DMS153 treated with DMSO at 0.1 percent for 48 hours (cell line): ENCODE results near the gene TNIK.
"Not testable (repeated sequence)": the region's sequence is repeated elsewhere in the genome, so short reads cannot be mapped to it uniquely, and the experiment has no call there.

ENCODE experiments used
- DNase-seq: peaks from one replicate; lab custom pipeline; 2025; ENCODE audit not compliant: unreplicated experiment; lab: John Stamatoyannopoulos, UW

Gene TNIK

DNA sequence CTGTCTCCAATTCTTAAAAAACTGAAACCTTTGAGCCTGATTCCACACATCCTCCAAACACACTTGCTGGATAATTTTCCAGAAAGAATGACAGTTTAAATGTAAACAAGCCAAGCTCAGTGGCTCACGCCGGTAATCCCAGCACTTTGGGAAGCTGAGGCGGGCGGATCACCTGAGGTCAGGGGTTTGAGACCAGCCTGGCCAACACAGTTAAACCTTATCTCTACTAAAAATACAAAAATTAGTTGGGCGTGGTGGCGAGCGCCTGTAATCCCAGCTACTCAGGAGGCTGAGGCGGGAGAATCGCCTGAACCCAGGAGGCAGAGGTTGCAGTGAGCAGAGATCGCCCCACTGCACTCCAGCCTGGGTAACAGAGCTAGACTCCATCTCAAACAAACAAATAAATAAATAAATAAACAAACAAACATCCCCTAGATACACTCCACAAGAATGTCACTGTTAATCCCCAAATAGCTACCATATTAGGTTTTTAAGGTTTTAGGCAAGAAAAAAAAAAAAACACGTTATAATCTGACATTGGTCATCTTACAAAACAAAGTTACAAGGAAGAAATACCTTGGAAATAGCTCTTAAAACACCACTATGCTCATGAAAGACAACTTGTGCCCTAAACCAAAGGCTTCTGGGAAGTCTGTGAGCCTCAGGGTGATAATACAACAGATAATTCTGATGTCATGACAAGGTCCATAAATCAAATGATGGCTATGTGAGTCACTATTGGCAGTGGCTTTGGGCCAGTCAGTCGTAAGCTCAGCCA is 13.2 kb downstream of the TNIK start:
- no peak for DNase-seq

DNA sequence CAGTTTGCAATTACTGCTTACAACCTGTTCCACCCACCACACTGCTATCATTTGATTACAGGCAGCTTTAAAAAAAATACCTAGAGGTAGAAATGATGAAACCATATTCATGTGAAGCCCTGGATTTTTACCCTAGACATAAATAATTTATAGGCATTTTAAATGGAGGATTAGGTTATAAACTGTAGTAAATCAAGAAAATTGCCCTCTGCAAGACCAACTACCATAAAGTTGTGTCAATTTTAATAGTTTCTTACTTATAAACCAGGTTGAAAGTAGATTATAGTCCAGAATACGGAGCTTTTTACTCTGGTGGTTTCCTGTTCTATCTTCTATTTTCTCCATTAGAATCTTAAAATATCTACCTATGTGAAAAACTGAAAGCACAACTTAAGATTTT is 13.9 kb downstream of the TNIK start:
- DNase-seq = no peak

DNA sequence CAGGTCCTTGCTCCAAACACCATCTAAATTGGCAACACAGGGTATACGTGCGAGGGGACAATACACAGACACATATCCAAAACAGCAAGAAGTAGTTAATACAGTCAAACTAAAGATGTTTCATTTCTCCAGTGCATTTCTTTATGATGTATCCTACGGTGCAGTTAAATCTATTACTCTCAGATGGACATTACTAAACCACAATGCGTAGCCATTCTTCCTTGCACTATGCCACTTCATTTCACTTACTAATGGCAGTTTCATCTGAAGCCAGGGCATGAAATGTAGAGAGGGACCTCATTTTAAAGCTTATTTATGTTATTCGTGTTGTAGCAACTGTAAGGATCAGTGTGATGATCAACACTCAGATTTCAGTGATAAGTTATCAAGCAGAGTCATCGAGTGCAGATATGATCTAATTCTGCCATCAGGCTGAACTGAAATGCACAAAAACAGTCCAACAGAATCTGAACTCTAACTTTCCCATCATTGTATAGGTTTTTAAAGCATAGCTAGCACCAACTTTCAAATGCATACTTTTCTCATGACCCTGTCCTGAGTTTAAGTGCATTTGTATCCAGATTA is 14.5 kb downstream of the TNIK start:
- no peak for DNase-seq

DNA sequence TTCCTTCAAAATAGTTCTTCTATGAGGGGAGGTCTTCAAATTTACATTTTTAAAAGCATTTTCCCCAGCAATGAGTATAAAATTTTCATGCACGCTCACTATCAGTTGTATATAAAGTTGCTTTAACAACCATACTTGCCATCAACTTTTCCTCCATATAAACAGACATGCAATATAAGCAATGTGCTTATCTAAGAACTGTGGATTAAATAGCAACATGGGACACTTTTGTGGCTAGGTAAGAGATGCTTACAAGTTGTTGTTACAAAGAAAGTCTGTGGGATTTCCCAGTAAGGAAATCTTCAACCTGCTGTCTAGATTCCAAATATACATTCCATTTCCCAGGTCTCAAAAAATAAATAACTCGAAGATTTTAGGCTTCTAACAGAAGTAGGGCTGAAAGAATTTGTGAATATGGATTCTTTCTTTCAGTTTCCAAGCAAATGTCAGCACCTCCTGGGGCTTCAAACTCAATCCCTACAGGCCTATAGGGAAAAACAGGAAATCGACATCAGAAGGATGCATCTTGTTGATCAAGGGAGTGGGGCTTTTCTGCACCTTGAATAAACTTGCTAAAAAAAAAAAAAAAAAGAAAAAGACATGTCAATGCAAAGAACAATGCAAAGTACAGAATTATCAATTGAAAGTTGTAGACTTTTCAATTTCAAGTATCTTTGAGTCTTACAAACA is 16.1 kb downstream of the TNIK start:
- DNase-seq = no peak

DNA sequence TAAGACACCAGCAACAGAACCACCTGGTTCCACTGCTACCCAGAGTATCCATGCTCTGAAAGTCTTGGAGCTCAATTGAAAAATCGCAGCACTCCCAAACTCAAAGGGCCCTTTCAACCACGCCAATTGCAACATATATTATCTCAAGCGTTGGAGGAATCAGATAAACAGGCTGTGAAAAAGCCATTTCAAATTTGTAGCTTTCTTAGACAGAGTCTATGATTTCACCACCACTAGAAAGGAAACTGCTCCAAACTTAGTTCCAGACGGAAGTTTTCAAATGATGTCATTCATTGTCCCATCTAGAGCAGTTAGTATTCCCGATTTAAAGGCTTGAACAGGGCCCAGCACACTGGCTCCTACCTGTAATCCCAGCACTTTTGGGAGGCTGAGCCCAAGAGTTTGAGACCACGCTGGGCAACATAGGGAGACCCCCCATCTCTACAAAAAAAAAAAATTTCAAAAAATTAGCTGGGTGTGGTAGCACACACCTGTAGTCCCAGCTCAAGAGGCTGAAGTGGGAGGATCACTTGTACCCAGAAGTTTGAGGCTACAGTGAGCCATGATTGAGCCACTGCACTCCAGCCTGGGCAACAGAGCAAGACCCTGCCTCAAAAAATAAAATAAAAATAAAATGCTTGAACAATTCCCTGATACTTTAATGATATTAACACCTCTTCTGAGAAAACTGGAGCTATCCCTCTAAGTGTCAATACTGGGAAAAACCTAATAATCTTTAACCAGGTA is 16.8 kb downstream of the TNIK start:
- DNase-seq = no peak

- DNase-seq = no peak
These were observed 18.0 kb downstream of the TNIK start for GRCh38 chr3:171442184-171442583.

DNA sequence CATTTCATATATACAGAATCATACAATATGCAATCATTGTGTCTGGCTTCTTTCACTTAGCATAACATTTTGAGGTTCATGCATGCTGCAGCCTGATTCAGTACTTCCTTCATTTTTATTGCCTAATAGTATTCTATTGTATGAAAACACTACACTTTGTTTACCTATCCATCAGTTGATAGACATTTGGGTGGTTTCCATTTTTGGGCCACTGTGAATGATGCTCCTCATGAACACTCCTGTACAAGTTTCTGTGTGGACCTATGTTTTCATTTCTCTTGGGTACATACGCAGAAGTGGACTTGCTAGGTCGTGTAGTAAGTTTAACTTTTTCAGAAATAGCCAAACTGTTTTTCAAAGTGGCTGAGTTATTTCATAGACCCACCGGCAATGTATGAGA is 18.8 kb downstream of the TNIK start:
- no peak for DNase-seq

DNA sequence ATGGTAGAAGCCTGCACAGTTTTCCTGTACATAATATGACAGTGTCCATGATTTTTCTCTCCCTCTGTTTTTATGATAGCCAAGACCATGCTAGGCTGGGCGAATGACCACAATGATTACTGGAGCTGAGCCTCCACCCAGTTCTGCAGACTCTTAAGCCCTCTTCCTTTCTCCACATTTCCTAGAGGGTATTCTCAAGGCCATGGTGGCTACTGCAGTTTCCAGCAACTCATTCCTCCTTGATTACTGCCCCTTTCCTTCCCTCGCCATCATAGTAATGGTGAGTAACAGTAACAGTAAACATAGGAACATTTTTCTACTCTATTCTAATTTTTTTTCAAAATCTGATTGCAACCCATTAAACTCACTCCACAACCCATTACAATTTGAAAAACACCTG is 20.2 kb downstream of the TNIK start:
- DNase-seq = no peak

GRCh38 chr3:171437115-171437756 is 23.0 kb downstream of the TNIK start:
- no peak for DNase-seq

DNA sequence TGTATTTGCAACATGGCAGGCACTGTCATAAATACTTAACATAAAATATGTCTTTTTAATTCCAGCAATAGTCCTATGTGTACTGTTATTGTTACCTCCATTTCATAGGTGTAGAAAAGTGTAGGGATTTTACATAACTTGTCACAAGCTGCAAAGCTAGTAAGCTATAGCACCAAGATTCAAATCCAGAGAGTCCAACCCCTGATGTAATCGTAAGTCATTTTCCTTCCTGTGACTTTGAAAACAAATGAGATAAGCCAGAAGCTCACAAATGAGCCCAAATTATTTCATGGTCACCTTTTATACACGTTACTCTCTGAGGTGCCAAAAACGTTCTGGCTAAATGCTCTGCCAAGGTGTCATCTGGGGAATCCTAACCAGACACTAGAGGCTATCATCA is 23.8 kb downstream of the TNIK start:
- DNase-seq = no peak

DNA sequence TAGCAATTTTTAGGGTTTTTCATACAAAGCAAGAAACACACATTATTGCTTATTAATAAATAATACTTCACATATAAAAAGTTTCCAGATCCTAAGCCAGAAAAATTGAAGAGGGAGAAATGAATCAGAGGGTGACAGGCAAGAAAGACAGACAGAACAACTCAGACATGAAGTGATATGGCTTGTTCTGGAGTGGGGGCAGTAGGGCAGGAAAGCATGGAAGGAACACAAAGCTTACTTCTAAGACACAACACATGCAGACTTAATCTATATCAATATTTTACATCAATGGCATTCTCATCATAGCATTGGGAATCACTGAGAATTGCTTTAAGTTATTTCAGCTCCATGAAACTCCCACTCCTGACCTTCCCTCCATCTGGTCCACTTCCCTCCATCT is 24.4 kb downstream of the TNIK start:
- no peak for DNase-seq

DNA sequence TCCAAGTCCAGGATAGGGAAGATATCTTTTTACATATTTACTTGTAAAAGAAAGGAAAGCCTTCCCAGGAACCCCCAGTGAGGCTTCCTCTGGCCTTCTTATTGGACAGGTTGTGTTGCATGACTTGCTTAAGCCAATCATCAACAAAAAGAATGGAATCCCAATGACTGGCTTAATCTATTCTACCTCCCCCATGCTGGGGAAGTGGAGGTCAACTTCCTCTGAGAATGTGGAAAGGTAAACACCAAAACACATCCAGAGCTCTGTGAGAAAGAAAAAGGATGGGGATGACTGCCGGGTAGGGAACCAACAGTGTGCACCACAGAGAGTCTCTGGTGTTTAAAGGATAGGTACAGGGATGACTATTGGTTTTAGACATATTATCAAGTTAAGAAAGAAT is 25.1 kb downstream of the TNIK start:
- no peak for DNase-seq

DNA sequence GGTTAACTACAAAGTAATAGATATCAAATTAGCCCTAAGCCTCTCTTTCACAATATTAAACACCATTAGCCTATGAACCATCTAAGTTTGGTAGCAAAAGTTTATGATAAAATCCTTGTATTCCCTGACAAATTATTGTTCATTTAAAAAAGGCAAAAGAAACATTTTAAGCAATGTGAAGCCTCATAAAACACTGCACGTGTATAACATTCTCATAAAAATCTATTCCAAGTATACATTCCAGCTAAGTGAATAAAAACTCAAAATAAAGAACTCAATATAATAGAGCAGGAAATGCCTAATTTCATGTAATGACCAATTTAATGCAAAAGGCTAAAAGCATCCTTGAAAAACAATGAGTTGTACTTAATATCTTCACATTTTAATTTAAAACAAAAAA is 27.7 kb downstream of the TNIK start:
- no peak for DNase-seq

- DNase-seq = no peak
These were observed 28.7 kb downstream of the TNIK start for GRCh38 chr3:171431550-171431949.

- DNase-seq = no peak
These were observed 29.7 kb downstream of the TNIK start for GRCh38 chr3:171430530-171430929.

GRCh38 chr3:171429635-171430034 is 30.6 kb downstream of the TNIK start:
- DNase-seq = no peak

DNA sequence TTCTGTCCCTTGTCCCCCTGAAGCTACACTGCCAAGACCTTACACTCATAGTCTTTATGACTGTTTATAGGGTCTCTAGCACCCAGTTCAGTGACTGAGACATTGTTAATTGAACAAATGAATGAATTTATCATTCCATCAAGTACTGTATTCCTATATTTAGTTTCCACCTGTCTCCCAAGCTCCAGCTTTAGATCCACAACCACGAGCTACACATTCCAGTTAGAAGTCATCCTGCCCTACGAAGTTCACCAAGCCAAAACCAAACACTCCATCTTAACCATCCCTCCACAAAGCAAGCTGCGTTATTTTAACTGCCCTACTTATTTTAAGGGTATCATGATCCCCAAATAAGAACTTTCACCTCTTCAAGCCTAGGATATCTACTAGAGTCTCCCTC is 31.3 kb downstream of the TNIK start:
- no peak for DNase-seq

DNA sequence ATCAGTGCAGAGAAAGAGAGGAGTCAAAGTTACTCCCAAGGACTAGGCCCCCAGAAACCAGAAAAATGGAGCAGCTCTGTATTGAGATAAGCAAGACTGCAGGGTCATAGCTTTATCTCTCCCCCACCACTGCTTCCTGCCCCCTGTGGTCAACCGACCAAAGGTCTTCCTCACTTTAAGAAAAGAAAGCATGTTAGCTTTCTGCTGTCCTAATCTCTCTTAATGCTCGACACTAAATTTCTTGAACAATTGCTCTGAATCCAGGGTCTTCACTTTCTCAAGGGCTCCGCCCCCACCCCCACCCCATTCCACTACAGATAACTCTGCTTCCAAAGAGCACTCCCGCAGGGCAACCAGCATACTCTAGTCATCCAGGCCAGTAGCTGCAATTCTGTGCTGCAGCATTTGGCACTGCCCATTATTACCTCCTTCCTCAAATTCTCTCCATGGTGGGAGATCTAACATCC is 31.9 kb downstream of the TNIK start:
- DNase-seq = no peak

DNA sequence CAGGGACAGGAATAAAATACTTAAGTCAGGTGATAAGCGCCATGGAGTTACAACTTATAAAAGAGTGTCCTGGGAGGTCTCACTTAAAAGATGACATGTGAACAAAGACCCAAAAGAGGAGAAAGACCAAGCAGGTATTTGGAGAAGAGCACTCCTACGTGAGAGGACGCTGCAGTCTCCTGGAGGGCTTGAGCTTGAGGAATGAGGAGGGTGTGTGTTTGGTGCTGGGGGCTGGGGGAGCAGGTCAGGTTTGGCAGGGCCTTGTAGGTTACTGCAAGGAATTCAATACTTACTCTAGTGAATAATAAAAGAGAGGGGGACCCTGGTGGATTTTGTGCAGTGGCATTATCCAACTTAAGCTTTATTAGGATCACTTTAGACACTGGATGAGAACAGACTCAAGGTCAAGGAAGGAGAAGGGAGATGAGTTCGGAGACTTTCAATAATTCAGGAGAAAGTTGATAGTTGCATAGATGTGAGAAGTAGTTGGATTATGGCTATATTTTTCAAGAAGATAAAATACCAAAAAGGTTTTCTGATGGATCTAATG is 32.4 kb downstream of the TNIK start:
- DNase-seq = no peak

DNA sequence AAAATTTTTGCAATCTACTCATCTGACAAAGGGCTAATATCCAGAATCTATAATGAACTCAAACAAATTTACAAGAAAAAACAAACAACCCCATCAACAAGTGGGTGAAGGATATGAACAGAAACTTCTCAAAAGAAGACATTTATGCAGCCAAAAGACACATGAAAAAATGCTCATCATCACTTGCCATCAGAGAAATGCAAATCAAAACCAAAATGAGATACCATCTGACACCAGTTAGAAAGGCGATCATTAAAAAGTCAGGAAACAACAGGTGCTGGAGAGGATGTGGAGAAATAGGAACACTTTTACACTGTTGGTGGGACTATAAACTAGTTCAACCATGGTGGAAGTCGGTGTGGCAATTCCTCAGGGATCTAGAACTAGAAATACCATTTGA is 36.1 kb downstream of the TNIK start:
- DNase-seq = not testable (repeated sequence)

GRCh38 chr3:171422855-171423254 is 37.4 kb downstream of the TNIK start:
- not testable (repeated sequence) for DNase-seq
